ENCODE data around the gene LONRF2.

DNA sequence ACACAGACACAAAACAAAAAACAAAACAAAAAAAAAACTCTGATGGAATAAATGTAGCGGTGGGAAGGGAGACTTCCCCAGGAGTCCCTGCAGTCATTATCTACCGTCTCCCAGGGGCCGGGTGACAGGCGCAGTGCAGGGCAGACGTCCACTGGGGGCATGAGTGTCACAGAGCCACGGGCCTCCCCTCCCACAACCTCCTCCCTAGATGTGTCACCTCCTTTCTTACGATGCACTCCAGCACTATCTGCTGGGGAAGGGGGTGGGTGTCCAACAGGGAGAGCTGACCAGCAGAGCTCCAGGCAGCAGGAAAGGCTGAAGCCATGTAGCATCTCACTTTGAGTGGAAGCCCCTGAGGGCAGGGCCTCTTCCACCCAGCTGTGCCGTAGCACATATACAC is 84.5 kb downstream of the LONRF2 start:
- TF ChIP-seq EZH2 (IDR thresholded peaks at IDR 0.05; ENCODE audit: insufficient read depth, poor library complexity, severe bottlenecking) (no peak), EZH2phosphoT487 (IDR thresholded peaks at IDR 0.05; ENCODE audit: insufficient read depth, low read depth) (no peak)

Measured in GM23248 (cell line).